NCI-H526 treated with DMSO at 0.1 percent for 48 hours (cell line): ENCODE data around the gene FAM120A.

Experiments used
- DNase-seq: peaks from one replicate; lab custom pipeline; 2025; lab: John Stamatoyannopoulos, UW

The FAM120A gene

GRCh38 chr9:93577975-93578682 is 126.6 kb downstream of the FAM120A start:
- no peak for DNase-seq

GRCh38 chr9:93578844-93579243 is 127.4 kb downstream of the FAM120A start:
- DNase-seq = no peak

- no peak for DNase-seq
Measured at GRCh38 chr9:93579711-93580516, 128.4 kb downstream of the FAM120A start.

- no peak for DNase-seq
Measured at GRCh38 chr9:93580654-93581380, 129.3 kb downstream of the FAM120A start.

GRCh38 chr9:93582115-93582514 is 130.6 kb downstream of the FAM120A start:
- DNase-seq = no peak

- no peak for DNase-seq
Measured at GRCh38 chr9:93582550-93582949, 131.1 kb downstream of the FAM120A start.

GRCh38 chr9:93585259-93585658 is 133.8 kb downstream of the FAM120A start:
- DNase-seq = no peak

- DNase-seq = no peak
Measured at GRCh38 chr9:93585695-93586094, 134.2 kb downstream of the FAM120A start.

GRCh38 chr9:93586290-93587057 is 135.0 kb downstream of the FAM120A start:
- DNase-seq = no peak

- no peak for DNase-seq
Measured at GRCh38 chr9:93587284-93587650, 135.8 kb downstream of the FAM120A start.

- no peak for DNase-seq
Measured at GRCh38 chr9:93587651-93588347, 136.3 kb downstream of the FAM120A start.

- no peak for DNase-seq
Measured at GRCh38 chr9:93588641-93589609, 137.4 kb downstream of the FAM120A start.

- no peak for DNase-seq
Measured at GRCh38 chr9:93589688-93590087, 138.2 kb downstream of the FAM120A start.

GRCh38 chr9:93590609-93591234 is 139.2 kb downstream of the FAM120A start:
- DNase-seq = no peak

GRCh38 chr9:93591301-93592007 is 140.0 kb downstream of the FAM120A start:
- no peak for DNase-seq

- DNase-seq = no peak
Measured at GRCh38 chr9:93592008-93592642, 140.6 kb downstream of the FAM120A start.

GRCh38 chr9:93592643-93593021 is 141.1 kb downstream of the FAM120A start:
- peak; percentile 3 for DNase-seq

- DNase-seq = no peak
Measured at GRCh38 chr9:93593144-93593658, 141.7 kb downstream of the FAM120A start.
